OCI-LY7 (cell line): Measurements from ENCODE around the gene EDN3.

Experiments used
- CTCF ChIP-seq: fragments of 200-600 bp; sonication (generic); conservative IDR thresholded peaks from 2 replicates; pipeline ENCODE4 v1.5.1; 2014; ENCODE audit warnings: mild to moderate bottlenecking, antibody characterized with exemption, low read length, moderate library complexity, mixed read lengths
- EZH2phosphoT487 ChIP-seq: fragments of 200-600 bp; sonication (generic); IDR thresholded peaks from 2 replicates; pipeline ENCODE4 v1.6.1; 2018; ENCODE audit warnings: low read depth, borderline replicate concordance, mild to moderate bottlenecking, mixed run types, antibody characterized with exemption, low read length, moderate library complexity, mixed read lengths

GRCh38 chr20:59342023-59342957 lies 41.9 kb downstream of the EDN3 start:
- no peak for TF ChIP-seq CTCF
- no peak for TF ChIP-seq EZH2phosphoT487
